M059J (cell line): ENCODE data around the gene FNIP1. TPM values are rescaled to one million over a fixed set of nuclear protein-coding genes. Genes with fewer than 3 reads are reported as not detected.
"Not testable (repeated sequence)": the region's sequence is repeated elsewhere in the genome, so short reads cannot be mapped to it uniquely, and the experiment has no call there.

Experiments
- DNase-seq: peaks from one replicate; pipeline ENCODE4 v3.0.0-alpha.2; 2012; ENCODE audit warnings: low read depth
- total RNA-seq: library from RNA; depleted of rRNA; stranded (reverse); fragments of >200 nt; shearing (Covaris generic); gene quantifications from 2 replicates; pipeline ENCODE4 v1.2.3, GENCODE V29; 2014

The FNIP1 gene
- total RNA-seq, 1 experiment from 2014 or later, result 26.4 TPM

- DNase-seq, result no peak
These were observed 159.1 kb downstream of the FNIP1 start for GRCh38 chr5:131637694-131638093.

GRCh38 chr5:131635684-131636572 lies 160.9 kb downstream of the FNIP1 start:
- DNase-seq, result no peak

GRCh38 chr5:131634996-131635683 lies 161.7 kb downstream of the FNIP1 start, which contains the start of gene RAPGEF6:
Gene RAPGEF6 (minus strand): TSS chr5:131635229. CDS start chr5:131635030, 199 bp downstream.
- peak; percentile 100 for DNase-seq

- DNase-seq, result peak; percentile 72
These were observed 162.2 kb downstream of the FNIP1 start for GRCh38 chr5:131634666-131634995.

- no peak for DNase-seq
These were observed 162.6 kb downstream of the FNIP1 start for GRCh38 chr5:131634238-131634637.

- no peak for DNase-seq
These were observed 163.0 kb downstream of the FNIP1 start for GRCh38 chr5:131633830-131634229.

GRCh38 chr5:131630963-131631350 lies 165.9 kb downstream of the FNIP1 start:
- DNase-seq, result no peak

- DNase-seq, result no peak
These were observed 166.4 kb downstream of the FNIP1 start for GRCh38 chr5:131630208-131630962.

- peak; percentile 78 for DNase-seq
These were observed 167.8 kb downstream of the FNIP1 start for GRCh38 chr5:131628990-131629389.

- DNase-seq, result peak; percentile 21
These were observed 169.5 kb downstream of the FNIP1 start for GRCh38 chr5:131627207-131627865.

GRCh38 chr5:131622633-131623032 lies 174.2 kb downstream of the FNIP1 start:
- DNase-seq, result peak; percentile 50

GRCh38 chr5:131621164-131621563 lies 175.7 kb downstream of the FNIP1 start:
- not testable (repeated sequence) for DNase-seq

GRCh38 chr5:131619102-131619501 lies 177.7 kb downstream of the FNIP1 start:
- DNase-seq, result no peak

GRCh38 chr5:131617140-131617822 lies 179.5 kb downstream of the FNIP1 start:
- DNase-seq, result no peak

GRCh38 chr5:131615957-131616356 lies 180.9 kb downstream of the FNIP1 start:
- DNase-seq, result no peak

- DNase-seq, result no peak
These were observed 183.4 kb downstream of the FNIP1 start for GRCh38 chr5:131613423-131613822.

- no peak for DNase-seq
These were observed 185.8 kb downstream of the FNIP1 start for GRCh38 chr5:131611064-131611381.

- DNase-seq, result peak; percentile 79
These were observed 186.4 kb downstream of the FNIP1 start for GRCh38 chr5:131610198-131611063.

GRCh38 chr5:131609774-131610173 lies 187.0 kb downstream of the FNIP1 start:
- DNase-seq, result no peak

GRCh38 chr5:131608597-131608996 lies 188.2 kb downstream of the FNIP1 start:
- DNase-seq, result no peak
